GM12872 (cell line): ENCODE results near the gene NR1D2.

Experiments
- CTCF ChIP-seq: IDR thresholded peaks from 3 replicates; pipeline ENCODE4 v1.5.1; 2011; ENCODE audit warnings: low read depth, mild to moderate bottlenecking, low read length, moderate library complexity; ENCODE audit not compliant: insufficient read depth

The NR1D2 gene

GRCh38 chr3:23987356-23987755 is 42.3 kb downstream of the NR1D2 start:
- TF ChIP-seq CTCF, result no peak

GRCh38 chr3:23991306-23991682 is 46.2 kb downstream of the NR1D2 start:
- TF ChIP-seq CTCF, result no peak

GRCh38 chr3:23991683-23992628 is 46.9 kb downstream of the NR1D2 start:
- no peak for TF ChIP-seq CTCF

GRCh38 chr3:23993556-23994243 is 48.6 kb downstream of the NR1D2 start:
- TF ChIP-seq CTCF, result no peak

- no peak for TF ChIP-seq CTCF
These were observed 49.1 kb downstream of the NR1D2 start for GRCh38 chr3:23994244-23994569.

- no peak for TF ChIP-seq CTCF
These were observed 50.1 kb downstream of the NR1D2 start for GRCh38 chr3:23995219-23995618.

- no peak for TF ChIP-seq CTCF
These were observed 51.0 kb downstream of the NR1D2 start for GRCh38 chr3:23996095-23996524.
